GM12874 (cell line): ENCODE results near the gene NR4A1.

Source experiments
- TF ChIP-seq, protein P1 (sequence below): IDR thresholded peaks from 2 replicates; pipeline ENCODE4 v1.5.1; 2011; ENCODE audit warnings: low read depth, mild to moderate bottlenecking, control low read depth, low read length, moderate library complexity; ENCODE audit not compliant: insufficient read depth

The NR4A1 gene

DNA sequence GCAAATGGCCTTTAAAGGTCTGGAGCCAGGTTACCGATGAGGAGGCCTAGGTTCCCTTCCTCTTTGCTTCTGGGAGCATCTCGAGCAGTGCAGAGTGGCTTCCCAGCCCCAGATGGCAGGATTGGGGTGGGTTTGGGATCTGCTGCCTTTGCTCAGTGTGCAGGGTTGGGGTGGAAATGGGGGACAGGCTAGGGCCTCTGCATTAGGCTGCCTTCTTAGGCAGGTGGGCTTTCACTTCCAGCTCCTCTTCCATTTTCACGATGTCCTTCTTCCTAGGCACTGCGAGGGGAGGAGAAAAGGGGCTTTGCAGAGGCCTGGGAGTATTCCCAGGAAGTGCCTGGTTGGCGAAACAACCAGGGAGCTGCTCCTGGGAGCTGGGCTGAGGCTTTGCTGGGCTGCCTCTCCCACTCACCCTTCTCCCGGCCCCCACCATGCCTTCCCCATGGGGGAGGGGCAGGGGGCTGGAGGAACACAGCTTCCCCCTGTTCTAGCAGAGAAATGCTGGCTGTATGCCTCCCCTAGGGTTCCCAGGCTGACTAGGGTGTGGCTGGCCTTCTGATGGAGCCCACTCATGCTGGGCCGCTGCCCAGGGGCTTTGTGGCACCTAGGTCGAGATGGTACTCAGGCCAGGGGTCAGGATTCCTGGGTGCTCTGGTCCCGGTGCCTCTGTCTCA lies 2.4 kb downstream of the NR4A1 start:
- TF ChIP-seq, protein P1, sequence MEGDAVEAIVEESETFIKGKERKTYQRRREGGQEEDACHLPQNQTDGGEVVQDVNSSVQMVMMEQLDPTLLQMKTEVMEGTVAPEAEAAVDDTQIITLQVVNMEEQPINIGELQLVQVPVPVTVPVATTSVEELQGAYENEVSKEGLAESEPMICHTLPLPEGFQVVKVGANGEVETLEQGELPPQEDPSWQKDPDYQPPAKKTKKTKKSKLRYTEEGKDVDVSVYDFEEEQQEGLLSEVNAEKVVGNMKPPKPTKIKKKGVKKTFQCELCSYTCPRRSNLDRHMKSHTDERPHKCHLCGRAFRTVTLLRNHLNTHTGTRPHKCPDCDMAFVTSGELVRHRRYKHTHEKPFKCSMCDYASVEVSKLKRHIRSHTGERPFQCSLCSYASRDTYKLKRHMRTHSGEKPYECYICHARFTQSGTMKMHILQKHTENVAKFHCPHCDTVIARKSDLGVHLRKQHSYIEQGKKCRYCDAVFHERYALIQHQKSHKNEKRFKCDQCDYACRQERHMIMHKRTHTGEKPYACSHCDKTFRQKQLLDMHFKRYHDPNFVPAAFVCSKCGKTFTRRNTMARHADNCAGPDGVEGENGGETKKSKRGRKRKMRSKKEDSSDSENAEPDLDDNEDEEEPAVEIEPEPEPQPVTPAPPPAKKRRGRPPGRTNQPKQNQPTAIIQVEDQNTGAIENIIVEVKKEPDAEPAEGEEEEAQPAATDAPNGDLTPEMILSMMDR: no peak

DNA sequence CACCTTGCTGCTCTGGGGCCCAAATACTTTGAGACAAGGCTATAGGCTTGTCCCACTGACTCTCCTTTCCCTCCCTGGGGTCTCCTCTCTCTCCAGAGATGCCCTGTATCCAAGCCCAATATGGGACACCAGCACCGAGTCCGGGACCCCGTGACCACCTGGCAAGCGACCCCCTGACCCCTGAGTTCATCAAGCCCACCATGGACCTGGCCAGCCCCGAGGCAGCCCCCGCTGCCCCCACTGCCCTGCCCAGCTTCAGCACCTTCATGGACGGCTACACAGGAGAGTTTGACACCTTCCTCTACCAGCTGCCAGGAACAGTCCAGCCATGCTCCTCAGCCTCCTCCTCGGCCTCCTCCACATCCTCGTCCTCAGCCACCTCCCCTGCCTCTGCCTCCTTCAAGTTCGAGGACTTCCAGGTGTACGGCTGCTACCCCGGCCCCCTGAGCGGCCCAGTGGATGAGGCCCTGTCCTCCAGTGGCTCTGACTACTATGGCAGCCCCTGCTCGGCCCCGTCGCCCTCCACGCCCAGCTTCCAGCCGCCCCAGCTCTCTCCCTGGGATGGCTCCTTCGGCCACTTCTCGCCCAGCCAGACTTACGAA lies 3.1 kb downstream of the NR4A1 start:
- TF ChIP-seq, protein P1: no peak

DNA sequence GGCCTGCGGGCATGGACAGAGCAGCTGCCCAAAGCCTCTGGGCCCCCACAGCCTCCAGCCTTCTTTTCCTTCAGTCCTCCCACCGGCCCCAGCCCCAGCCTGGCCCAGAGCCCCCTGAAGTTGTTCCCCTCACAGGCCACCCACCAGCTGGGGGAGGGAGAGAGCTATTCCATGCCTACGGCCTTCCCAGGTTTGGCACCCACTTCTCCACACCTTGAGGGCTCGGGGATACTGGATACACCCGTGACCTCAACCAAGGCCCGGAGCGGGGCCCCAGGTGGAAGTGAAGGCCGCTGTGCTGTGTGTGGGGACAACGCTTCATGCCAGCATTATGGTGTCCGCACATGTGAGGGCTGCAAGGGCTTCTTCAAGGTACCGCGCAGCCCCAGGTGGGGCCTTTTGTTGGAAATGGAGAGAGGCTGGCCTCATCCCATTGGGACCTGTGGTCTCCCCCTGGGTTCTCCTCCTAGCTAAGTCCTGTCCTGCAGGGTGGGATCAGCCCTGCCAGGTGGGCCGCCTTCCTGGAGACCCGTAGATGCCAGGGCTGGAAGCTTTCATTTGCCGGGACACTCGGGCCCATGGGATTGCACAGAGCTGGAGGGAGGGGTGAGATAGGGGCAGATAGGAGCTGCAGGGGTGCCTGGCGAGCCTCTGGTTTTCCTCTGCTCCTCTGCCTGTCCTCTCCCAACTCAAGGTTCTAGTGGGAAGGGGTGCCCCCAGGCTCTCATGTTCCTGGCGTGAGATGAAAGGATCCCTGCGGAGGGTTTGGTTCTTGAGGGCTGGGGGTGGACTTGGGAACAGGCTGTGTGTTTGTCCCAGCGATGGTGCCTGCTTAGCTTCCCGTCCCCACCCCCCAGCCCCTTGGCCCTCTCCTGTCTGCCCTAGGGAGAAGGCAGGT lies 3.8 kb downstream of the NR4A1 start:
- TF ChIP-seq, protein P1: no peak

DNA sequence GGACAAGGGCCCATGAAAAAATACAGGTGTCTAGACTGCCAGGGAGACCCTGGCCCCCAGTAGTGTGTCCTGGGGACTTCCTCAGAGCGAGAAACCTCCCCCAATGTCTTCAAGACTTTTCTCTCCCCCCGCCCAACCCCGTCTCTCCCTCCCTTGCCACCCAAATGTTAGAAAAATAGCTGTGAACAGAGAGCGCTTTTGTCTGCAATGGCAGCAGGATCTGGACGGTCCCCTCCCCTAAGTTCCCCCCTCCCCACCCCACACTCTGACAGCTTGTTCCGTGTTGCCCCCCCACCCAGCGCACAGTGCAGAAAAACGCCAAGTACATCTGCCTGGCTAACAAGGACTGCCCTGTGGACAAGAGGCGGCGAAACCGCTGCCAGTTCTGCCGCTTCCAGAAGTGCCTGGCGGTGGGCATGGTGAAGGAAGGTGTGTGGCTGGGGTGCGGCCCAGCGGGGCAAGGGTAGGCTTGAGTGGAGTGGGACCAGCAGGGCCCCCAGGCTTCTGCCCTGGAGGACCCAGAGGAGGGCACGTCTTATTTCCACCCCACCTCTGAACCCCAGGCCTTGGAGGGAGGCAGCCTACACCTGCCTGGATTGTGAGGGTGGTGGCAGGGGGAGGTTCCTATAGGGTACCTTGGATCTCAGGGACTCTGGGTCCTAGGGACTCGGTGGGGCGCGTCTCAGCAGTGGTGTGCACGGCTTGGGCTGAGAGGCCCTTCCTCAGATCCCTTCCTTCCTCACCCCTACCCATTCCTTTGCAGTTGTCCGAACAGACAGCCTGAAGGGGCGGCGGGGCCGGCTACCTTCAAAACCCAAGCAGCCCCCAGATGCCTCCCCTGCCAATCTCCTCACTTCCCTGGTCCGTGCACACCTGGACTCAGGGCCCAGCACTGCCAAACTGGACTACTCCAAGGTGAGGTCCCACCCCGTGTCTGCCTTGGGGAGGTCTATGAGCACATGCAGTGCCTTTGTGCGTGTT lies 4.8 kb downstream of the NR4A1 start:
- TF ChIP-seq, protein P1: no peak

DNA sequence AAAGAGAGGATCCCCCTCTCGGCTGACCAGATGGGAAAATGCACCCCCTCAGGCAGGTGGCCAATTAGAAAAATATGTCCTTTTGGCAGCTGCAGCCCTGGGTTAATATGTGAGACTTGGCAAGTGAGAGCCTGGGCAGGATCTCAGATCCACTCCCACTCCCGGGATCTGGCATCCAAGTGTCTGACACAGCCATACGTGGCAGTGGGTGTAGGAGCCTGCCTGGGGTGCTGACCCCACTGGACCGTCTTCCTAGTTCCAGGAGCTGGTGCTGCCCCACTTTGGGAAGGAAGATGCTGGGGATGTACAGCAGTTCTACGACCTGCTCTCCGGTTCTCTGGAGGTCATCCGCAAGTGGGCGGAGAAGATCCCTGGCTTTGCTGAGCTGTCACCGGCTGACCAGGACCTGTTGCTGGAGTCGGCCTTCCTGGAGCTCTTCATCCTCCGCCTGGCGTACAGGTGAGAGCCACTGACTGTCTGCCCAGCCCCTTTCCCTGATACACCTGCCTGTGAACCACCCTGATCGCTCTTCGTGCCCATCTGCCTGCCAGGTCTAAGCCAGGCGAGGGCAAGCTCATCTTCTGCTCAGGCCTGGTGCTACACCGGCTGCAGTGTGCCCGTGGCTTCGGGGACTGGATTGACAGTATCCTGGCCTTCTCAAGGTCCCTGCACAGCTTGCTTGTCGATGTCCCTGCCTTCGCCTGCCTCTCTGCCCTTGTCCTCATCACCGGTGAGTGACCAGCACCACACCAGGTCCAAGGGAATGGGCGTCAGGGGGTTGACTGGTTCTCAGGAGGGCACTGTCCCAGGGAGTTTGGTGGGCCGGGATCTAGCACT lies 5.8 kb downstream of the NR4A1 start:
- TF ChIP-seq, protein P1: no peak
